Measurements from ENCODE around the gene CYB5A. TPM values are rescaled to one million over a fixed set of nuclear protein-coding genes. Genes with fewer than 3 reads are reported as not detected.

Gene CYB5A
- total RNA-seq, 4 donors from 2014 or later: 21.4 to 29.4 (median 23.4) TPM

DNA sequence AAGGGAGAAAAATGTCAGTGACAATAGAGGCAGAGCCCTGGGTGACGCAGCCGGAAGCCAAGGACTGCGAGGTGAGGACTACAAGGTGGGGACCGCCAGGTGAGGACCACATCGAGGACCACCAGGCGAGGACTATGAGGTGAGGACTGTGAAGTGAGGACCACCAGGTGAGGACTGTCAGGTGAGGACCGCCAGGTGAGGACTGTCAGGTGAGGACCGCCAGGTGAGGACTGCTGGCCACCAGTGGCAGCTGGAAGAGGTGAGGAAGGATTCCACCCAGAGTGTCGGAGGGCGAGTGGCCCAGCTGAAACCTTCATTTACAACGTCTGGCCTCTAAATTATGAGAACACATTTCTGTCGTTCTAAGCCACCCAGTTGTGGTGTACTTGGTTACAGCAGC lies 41.6 kb downstream of the CYB5A start:
- ATAC-seq: no peak
- TF ChIP-seq, protein P1, sequence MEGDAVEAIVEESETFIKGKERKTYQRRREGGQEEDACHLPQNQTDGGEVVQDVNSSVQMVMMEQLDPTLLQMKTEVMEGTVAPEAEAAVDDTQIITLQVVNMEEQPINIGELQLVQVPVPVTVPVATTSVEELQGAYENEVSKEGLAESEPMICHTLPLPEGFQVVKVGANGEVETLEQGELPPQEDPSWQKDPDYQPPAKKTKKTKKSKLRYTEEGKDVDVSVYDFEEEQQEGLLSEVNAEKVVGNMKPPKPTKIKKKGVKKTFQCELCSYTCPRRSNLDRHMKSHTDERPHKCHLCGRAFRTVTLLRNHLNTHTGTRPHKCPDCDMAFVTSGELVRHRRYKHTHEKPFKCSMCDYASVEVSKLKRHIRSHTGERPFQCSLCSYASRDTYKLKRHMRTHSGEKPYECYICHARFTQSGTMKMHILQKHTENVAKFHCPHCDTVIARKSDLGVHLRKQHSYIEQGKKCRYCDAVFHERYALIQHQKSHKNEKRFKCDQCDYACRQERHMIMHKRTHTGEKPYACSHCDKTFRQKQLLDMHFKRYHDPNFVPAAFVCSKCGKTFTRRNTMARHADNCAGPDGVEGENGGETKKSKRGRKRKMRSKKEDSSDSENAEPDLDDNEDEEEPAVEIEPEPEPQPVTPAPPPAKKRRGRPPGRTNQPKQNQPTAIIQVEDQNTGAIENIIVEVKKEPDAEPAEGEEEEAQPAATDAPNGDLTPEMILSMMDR (IDR thresholded peaks at IDR 0.05 in 4 of 5, conservative IDR thresholded peaks at IDR 0.05 in 1 of 5): no peak
- TF ChIP-seq POLR2A (IDR thresholded peaks at IDR 0.05): no peak
- Histone ChIP-seq H3K27ac (no peak overlapping the region), H3K27me3 (no peaks in the 10 kb centered on the region), H3K4me1 (peaks cover 0 to 3% of the 10 kb centered on the region in 2 donors), H3K4me3 (no peak overlapping the region), H3K9me3 (no peaks in the 10 kb centered on the region), H3K36me3 (peaks cover 0 to 8% of the 10 kb centered on the region in 2 donors)
- in situ Hi-C loops (cut with MboI; ENCODE audit: low sequenced_read_pairs in 4 of 4) (no loop called here), intact Hi-C loops (cut with DNase I; ENCODE audit: low total_unique reads) (no loop called here)
- no peak for DNase-seq

DNA sequence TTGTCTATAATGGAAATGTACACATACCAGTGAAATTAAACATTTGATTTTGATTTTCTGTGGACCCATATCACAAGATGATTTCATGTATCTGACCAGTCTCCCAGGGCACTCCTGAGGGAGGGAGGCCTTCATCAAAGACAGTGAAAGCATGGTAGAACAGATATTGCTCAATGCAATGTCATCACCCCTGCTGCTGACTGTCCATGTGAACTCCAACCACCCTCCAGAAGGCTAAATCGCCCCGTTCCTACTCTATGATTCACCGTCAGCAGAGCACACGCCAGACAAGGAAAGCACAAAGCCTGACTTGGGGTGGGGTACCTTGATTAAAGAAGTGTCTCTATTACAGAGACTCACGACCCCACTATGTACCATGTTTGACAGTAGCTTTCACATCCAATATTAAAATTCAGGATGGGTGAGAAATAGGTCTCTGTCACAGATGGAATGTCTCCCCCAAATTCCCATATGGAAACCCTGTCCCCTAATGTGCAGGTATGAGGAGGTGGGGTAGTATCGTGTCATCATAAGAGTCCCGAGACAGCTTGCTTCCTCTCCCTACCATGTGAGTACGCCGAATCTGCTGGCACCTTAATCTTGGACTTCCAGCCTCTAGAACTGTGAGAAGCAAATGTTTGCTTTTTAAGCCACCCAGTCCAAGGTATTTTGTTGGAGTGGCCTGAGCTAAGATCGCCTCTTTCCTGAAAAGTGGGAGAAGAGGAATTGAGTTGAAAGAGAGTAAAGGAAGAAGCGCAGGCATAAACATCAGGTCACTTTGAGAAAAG lies 42.4 kb downstream of the CYB5A start:
- no peak for DNase-seq
- ATAC-seq: peak in 1 of 2 donors; percentile 42
- TF ChIP-seq POLR2A (IDR thresholded peaks at IDR 0.05): no peak
- TF ChIP-seq, protein P1 (IDR thresholded peaks at IDR 0.05 in 4 of 5, conservative IDR thresholded peaks at IDR 0.05 in 1 of 5): no peak
- H3K36me3 ChIP-seq: peaks cover 0 to 8% of the 10 kb centered on the region in 2 donors
- no peaks in the 10 kb centered on the region for H3K9me3 ChIP-seq
- H3K4me1 ChIP-seq: peaks cover 0 to 3% of the 10 kb centered on the region in 2 donors
- intact Hi-C loops (cut with DNase I; ENCODE audit: low total_unique reads) (no loop called here), in situ Hi-C loops (cut with MboI; ENCODE audit: low sequenced_read_pairs in 4 of 4) (no loop called here)
- H3K27ac ChIP-seq: no peak overlapping the region
- H3K27me3 ChIP-seq: no peaks in the 10 kb centered on the region
- H3K4me3 ChIP-seq: no peak overlapping the region

DNA sequence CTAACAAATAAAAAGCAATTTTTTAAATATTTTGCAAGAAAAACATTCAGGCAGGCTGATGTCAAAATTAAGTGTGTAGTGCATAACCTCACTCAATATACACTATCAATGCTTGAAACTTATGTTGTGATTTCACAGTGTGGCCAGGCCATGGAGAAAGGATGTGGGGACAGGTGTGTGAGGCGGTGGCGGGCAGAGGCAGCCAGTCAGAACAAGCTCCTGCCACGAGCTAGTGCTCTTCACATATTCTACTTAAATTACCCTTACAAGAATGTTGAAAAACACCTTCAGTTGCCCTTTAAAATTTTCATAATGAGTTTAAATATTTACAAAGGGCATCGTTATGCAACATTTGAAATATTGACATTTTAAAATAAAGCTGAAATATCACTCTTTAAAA lies 43.2 kb downstream of the CYB5A start:
- no peak for TF ChIP-seq POLR2A (IDR thresholded peaks at IDR 0.05)
- no peak for DNase-seq
- Histone ChIP-seq H3K4me3 (no peak overlapping the region), H3K9me3 (no peaks in the 10 kb centered on the region), H3K36me3 (peaks cover 0 to 7% of the 10 kb centered on the region in 2 donors), H3K4me1 (peaks cover 0 to 3% of the 10 kb centered on the region in 2 donors), H3K27ac (no peak overlapping the region), H3K27me3 (no peaks in the 10 kb centered on the region)
- ATAC-seq: no peak
- in situ Hi-C loops (cut with MboI; ENCODE audit: low sequenced_read_pairs in 4 of 4): no loop called here
- intact Hi-C loops (cut with DNase I; ENCODE audit: low total_unique reads): no loop called here

DNA sequence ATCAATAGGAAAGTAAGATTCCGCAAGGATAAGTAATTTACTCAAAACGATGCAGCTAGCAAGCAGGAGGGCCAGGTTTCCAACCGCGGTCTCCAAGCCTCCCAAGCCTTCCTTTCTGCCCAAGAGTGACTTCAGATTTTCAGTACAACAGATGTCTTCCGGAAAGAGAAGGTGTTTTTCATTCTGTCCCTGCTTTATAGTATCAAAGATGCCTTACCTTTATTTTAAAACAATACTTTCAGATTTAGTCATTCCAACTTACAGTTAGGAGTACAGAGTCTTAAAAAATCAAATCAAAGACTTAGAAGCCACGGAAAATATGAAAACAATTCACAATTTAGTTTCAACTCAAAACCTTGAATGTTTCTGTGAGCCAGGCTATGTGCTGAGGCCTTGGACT lies 43.6 kb downstream of the CYB5A start:
- intact Hi-C loops (cut with DNase I; ENCODE audit: low total_unique reads): no loop called here
- ATAC-seq: no peak

DNA sequence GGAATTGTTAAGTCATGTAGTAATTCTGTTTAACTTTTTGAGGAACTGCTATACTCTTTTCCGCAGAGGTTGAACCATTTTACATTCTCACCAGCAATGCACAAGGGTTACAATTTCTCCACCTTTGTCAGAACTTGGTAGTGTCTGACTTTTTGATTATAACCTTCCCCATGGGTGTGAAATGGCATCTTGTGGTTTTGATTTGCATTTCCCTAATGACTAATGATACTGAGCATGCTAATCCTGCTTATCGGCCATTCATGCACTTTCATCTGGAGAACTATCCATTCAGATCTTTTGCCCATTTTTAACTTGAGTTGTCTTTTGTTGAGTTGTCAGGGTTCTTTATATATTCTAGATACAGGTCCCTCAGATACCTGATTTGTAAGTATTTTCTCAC lies 47.2 kb downstream of the CYB5A start:
- no peak for TF ChIP-seq POLR2A (IDR thresholded peaks at IDR 0.05)
- TF ChIP-seq, protein P1 (IDR thresholded peaks at IDR 0.05 in 4 of 5, conservative IDR thresholded peaks at IDR 0.05 in 1 of 5): no peak
- intact Hi-C loops (cut with DNase I; ENCODE audit: low total_unique reads): no loop called here
- H3K36me3 ChIP-seq: no peaks in the 10 kb centered on the region

More for the DNA sequence above, 43.6 kb downstream of the CYB5A start:
- peaks cover 0 to 3% of the 10 kb centered on the region in 2 donors for H3K36me3 ChIP-seq
- H3K9me3 ChIP-seq: no peaks in the 10 kb centered on the region
- DNase-seq: no peak
- TF ChIP-seq, protein P1 (IDR thresholded peaks at IDR 0.05 in 4 of 5, conservative IDR thresholded peaks at IDR 0.05 in 1 of 5): no peak
- no peak for TF ChIP-seq POLR2A (IDR thresholded peaks at IDR 0.05)
- H3K27me3 ChIP-seq: no peaks in the 10 kb centered on the region
- H3K27ac ChIP-seq: no peak overlapping the region
- H3K4me1 ChIP-seq: peaks cover 0 to 3% of the 10 kb centered on the region in 2 donors
- in situ Hi-C loops (cut with MboI; ENCODE audit: low sequenced_read_pairs in 4 of 4): no loop called here
- H3K4me3 ChIP-seq: no peak overlapping the region

More for the DNA sequence above, 47.2 kb downstream of the CYB5A start:
- H3K9me3 ChIP-seq: no peaks in the 10 kb centered on the region
- no peak for ATAC-seq
- no peaks in the 10 kb centered on the region for H3K4me1 ChIP-seq
- no peaks in the 10 kb centered on the region for H3K27me3 ChIP-seq
- H3K27ac ChIP-seq: no peak overlapping the region
- in situ Hi-C loops (cut with MboI; ENCODE audit: low sequenced_read_pairs in 4 of 4): no loop called here
- no peak overlapping the region for H3K4me3 ChIP-seq
- DNase-seq: no peak

Measured in gastrocnemius medialis (tissue), 4 donors.